Activated CD4-positive, alpha-beta memory T cell treated with anti-CD3 and anti-CD28 coated beads for 36 hours (primary cell): ENCODE measurements around the gene HOXB1. TPM values are rescaled to one million over a fixed set of nuclear protein-coding genes. Genes with fewer than 3 reads are reported as not detected.
"Not testable (repeated sequence)": the region's sequence is repeated elsewhere in the genome, so short reads cannot be mapped to it uniquely, and the experiment has no call there.

ENCODE experiments used
- CTCF ChIA-PET: fragments of 350-600 bp; sonication (Branson Sonifier 250); formaldehyde crosslinking; loops from one replicate; lab custom pipeline; 2021; ENCODE audit warnings: antibody characterized with exemption, inconsistent platforms; lab: Charles Lee
- POLR2A ChIA-PET: fragments of 350-600 bp; sonication (Branson Sonifier 250); formaldehyde crosslinking; loops from one replicate; lab custom pipeline; 2021; ENCODE audit warnings: antibody characterized with exemption; lab: Charles Lee
- DNase-seq: peaks from one replicate; pipeline ENCODE4 v3.0.0-alpha.2; 2020
- H3K27ac Mint-ChIP-seq: one replicate; pipeline ENCODE4 v1.8.0; 2021; ENCODE audit warnings: mixed read lengths
- H3K27me3 Mint-ChIP-seq: one replicate; pipeline ENCODE4 v1.8.0; 2021; ENCODE audit warnings: mixed read lengths
- H3K36me3 Mint-ChIP-seq: one replicate; pipeline ENCODE4 v1.8.0; 2021; ENCODE audit warnings: mixed read lengths
- H3K4me1 Mint-ChIP-seq: one replicate; pipeline ENCODE4 v1.8.0; 2021; ENCODE audit warnings: low read depth, mixed read lengths
- H3K4me3 Mint-ChIP-seq: one replicate; pipeline ENCODE4 v1.8.0; 2021; ENCODE audit warnings: mild to moderate bottlenecking, mixed read lengths
- H3K9me3 Mint-ChIP-seq: one replicate; pipeline ENCODE4 v1.8.0; 2021; ENCODE audit warnings: mixed read lengths
- intact Hi-C: fragments of 100-400 bp; cut with micrococcal nuclease; formaldehyde crosslinking; loops from one replicate; pipeline ENCODE4 v1.15.1; 2023
- total RNA-seq, 2 experiments: library from RNA; stranded (reverse); gene quantifications; one replicate each; pipeline ENCODE4 v1.2.3, GENCODE V29; 2021

HOXB1 gene
- total RNA-seq, 2 experiments from 2014 or later, result not detected

DNA sequence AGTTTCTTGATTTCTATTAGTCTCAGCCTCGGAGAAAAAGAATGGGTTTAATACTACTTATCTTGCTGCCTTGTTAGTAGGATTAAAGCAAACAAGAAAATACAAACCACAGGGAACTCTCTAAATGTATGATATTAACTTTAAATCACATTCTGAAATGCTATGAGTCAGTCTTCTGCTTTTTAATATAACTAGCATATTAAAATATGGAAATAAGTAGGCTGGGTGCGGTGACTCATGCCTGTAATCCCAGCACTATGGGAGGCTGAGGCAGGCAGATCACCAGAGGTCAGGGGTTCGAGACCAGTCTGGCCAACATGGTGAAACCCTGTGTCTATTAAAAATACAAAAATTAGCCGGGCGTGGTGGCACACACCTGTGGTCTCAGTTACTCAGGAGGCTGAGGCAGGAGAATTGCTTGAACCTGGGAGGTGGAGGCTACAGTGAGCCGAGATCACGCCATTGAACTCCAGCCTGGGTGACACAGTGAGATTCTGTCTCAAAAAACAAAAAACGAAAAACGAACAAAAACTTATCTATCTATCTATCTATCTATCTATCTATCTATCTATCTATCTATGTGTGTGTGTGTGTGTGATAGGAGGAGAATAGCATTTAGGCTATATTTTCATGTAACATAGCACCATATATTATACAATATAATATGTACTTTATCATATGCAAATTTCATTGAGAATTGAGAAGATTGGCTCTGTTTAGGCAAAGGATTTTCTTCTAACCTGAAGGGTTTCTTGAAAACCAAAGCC is 5.2 kb upstream of the HOXB1 start:
- H3K4me1 Mint-ChIP-seq, H3K9me3 Mint-ChIP-seq, H3K4me3 Mint-ChIP-seq, H3K27me3 Mint-ChIP-seq, H3K36me3 Mint-ChIP-seq, H3K27ac Mint-ChIP-seq, intact Hi-C loops: not testable (repeated sequence)
- DNase-seq, result peak; percentile 36
- CTCF ChIA-PET, result interaction anchor here (0.7 kb wide), 1 partner anchor 178 kb away, joined by 4 read pairs; no protein-coding TSS in a partner anchor
- POLR2A ChIA-PET, result interaction anchor here (0.6 kb wide), 1 partner anchor 23 kb away, joined by 4 read pairs; no protein-coding TSS in a partner anchor

DNA sequence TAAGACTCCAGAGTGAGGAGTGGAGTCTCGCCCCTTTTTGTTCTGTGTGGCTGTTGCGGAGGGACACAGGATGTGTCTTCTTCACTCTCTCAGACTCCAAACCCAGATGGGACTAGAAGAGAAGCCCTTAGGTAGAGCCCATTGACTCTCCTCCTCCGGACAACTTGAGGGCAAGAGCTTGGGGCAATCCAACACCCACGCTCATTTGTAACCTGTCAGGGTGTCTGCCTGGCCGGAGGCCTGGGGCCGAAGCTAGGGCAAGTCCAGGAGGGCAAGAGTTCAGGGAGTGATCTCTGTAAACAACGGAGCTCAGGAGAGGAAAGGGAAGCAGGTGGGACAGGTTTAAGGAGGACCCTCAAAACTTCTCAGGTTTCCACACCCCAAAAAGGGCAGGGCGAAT is 1.4 kb upstream of the HOXB1 start:
- no peak for DNase-seq
- Mint-ChIP-seq H3K27me3 (peaks cover 2% of the 10 kb centered on the region), H3K27ac (no peak overlapping the region), H3K9me3 (no peaks in the 10 kb centered on the region), H3K36me3 (no peaks in the 10 kb centered on the region), H3K4me3 (no peak overlapping the region), H3K4me1 (no peaks in the 10 kb centered on the region)
- intact Hi-C loops, result no loop called here
- CTCF ChIA-PET, result interaction anchor here (0.7 to 0.8 kb wide), 2 partner anchors 12 to 26 kb away, joined by 4 read pairs; no protein-coding TSS in a partner anchor
- POLR2A ChIA-PET, result interaction anchor here (0.9 kb wide), 1 partner anchor 12 kb away, joined by 3 read pairs; no protein-coding TSS in a partner anchor

DNA sequence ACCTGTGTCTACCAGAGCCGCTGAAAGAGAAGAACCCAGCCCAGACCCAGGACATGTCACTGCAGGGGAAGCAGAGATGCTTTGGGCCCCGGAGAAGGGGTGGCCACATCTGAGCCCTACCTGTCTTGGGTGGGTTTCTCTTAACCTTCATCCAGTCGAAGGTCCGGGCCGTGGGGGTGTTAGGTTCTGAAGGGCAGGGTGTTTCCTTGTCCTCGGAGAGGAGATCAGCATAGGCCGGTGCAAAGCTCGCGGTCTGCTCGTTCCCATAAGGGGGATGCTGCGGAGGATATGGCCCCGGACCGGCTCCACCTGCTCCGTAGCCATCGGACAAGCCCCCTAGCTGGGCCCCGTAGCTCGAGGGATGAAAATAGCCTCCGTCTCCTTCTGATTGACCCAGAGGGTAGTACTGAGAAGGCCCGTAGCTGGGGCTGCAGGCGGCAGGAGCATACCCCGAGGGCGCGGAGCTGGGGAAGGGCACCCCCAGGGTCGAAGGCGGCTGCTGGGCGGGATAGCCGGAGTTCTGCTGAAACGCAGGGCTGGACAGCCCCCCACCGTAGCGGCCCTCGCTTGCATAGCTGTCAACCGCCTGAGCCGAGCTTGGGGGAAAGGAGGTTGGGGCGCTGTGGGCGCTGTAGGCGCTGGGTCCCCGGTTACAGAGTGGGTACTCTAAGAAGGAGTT is 464 bp downstream of the HOXB1 start:
- intact Hi-C loops, result no loop called here
- Mint-ChIP-seq H3K27me3 (peaks cover 16% of the 10 kb centered on the region), H3K27ac (no peak overlapping the region), H3K36me3 (no peaks in the 10 kb centered on the region), H3K9me3 (no peaks in the 10 kb centered on the region), H3K4me3 (no peak overlapping the region), H3K4me1 (no peaks in the 10 kb centered on the region)
- DNase-seq, result no peak
- ChIA-PET POLR2A (interaction anchor here (0.6 kb wide), 1 partner anchor 165 kb away, joined by 4 read pairs; no protein-coding TSS in a partner anchor), CTCF (interaction anchor here (1.2 kb wide), 1 partner anchor 63 kb away, joined by 3 read pairs; the partner anchor contains the start of gene HOXB5)

DNA sequence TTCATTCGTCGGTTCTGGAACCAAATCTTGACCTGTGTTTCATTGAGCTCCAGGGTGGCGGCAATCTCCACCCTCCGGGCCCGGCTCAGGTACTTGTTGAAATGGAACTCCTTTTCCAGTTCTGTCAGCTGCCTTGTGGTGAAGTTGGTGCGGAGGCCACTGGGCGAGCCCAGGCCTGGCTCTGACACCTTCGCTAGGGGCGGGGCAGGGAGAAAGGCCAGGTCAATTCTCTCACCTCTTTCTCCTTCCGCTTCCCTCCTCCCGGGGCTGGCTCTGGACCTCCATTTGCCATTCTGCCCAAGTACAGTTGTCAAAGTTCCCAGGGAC is 1.2 kb downstream of the HOXB1 start:
- no peak overlapping the region for H3K4me3 Mint-ChIP-seq
- H3K27ac Mint-ChIP-seq, result no peak overlapping the region
- intact Hi-C loops, result no loop called here
- H3K36me3 Mint-ChIP-seq, result no peaks in the 10 kb centered on the region
- no peaks in the 10 kb centered on the region for H3K9me3 Mint-ChIP-seq
- no peak for DNase-seq
- no peaks in the 10 kb centered on the region for H3K4me1 Mint-ChIP-seq
- ChIA-PET CTCF (interaction anchor here (1.2 kb wide), 1 partner anchor 64 kb away, joined by 3 read pairs; the partner anchor contains the start of gene HOXB5), POLR2A (no interaction called here)
- H3K27me3 Mint-ChIP-seq, result peaks cover 19% of the 10 kb centered on the region

DNA sequence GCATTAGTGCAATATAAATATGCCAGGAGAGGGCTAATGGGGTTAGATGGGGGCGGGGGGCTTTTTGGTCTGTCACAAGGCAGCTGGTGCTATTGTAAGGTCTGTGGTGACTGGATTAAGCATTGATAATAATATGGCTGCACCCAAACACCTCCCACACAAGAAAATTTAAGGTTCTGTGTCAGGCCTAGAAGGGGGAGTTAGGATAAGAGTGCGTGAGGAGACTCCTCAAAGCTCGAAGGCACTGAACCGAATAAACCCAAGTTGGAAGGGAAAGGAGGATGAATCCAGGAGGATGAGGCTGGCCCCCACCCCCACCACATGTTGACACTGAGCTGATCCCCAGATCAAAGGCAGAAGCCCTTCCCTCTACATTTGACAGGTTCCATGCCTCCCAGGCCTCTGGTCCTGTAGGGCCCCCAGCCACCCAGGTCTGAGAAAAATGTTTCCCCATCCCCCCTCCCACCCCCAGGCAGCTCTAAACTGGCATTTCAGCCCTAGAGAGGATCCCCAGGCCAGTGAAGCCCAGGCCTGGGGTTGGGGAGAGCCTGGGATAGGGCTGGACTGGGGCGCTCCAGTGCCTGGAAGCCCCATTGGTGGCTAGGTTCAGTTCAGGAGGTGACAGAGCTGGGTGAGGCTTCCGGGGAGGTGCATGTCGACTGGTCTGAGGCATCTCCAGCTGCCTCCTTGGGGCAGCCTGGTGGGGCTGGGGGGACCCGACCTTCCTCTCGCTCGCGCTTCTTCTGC is 1.7 kb downstream of the HOXB1 start:
- peaks cover 21% of the 10 kb centered on the region for H3K27me3 Mint-ChIP-seq
- ChIA-PET CTCF (interaction anchor here (1.0 to 1.2 kb wide), 2 partner anchors 37 to 64 kb away, joined by 3 read pairs; partner anchors contain the start of gene HOXB5), POLR2A (no interaction called here)
- intact Hi-C loops, result no loop called here
- no peaks in the 10 kb centered on the region for H3K4me1 Mint-ChIP-seq
- DNase-seq, result no peak
- no peaks in the 10 kb centered on the region for H3K36me3 Mint-ChIP-seq
- no peak overlapping the region for H3K4me3 Mint-ChIP-seq
- H3K27ac Mint-ChIP-seq, result no peak overlapping the region
- H3K9me3 Mint-ChIP-seq, result no peaks in the 10 kb centered on the region

DNA sequence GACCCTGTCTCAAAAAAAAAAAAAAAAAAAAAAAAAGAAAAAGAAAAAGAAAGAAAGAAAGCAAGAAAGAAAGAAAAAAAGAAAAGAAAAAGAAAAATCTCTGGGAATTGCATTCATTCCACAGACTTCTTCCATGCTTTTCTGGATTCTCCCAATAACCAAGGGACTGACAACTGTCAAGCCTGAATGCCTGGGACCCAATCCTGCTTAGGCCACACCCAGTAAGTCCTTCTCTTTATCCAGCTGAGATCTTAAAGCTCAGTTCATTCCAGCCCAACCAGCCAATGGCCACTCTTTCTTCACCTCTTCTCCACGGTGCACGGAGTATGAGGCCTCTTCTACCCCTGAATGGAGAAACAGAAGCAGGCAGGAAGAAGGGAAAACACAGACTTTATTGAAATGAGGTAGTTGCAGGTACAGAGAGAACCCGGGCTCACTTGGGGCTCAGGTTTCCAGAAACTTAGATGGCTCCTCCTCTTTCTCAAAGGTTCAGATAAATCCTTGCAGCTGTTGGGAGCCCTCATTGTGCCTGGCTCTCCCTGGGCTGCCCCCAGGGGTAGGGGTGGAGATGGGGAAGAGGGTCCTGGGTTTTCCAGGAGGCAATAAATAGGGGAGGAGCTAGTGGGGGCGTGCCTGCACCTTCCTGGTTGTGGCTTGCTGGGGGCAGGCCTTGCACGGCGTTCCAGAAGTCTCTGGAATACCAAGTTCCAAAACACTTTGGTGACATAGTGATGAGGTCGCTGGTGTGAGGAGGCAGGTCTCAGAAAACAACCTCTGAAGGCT is 2.5 kb downstream of the HOXB1 start:
- POLR2A ChIA-PET, result no interaction called here
- H3K9me3 Mint-ChIP-seq, result no peaks in the 10 kb centered on the region
- no peak overlapping the region for H3K27ac Mint-ChIP-seq
- no peak overlapping the region for H3K4me3 Mint-ChIP-seq
- H3K36me3 Mint-ChIP-seq, result no peaks in the 10 kb centered on the region
- H3K27me3 Mint-ChIP-seq, result peaks cover 25% of the 10 kb centered on the region
- no peak for DNase-seq
- intact Hi-C loops, result no loop called here
- CTCF ChIA-PET, result interaction anchor here (1.0 kb wide), 1 partner anchor 36 kb away, joined by 3 read pairs; no protein-coding TSS in a partner anchor
- no peaks in the 10 kb centered on the region for H3K4me1 Mint-ChIP-seq

DNA sequence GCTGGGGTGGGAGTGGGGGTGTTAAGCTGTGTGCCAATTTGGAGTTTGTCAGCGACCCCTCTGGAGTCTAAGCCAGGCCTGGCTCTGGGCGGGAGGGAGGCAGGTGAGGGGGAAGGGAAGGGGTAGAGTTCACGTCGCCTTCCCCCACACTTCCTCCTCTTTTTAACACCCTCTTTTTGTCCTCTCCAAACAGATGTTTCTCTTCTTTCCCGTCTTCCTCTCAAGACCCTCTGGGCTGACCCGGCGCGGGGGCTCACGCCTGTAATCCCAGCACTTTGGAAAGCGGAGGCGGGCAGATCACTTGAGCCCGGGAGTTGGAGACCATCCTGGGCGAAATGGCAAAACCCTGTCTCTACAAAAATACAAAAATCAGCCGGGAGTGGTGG is 3.3 kb downstream of the HOXB1 start:
- H3K9me3 Mint-ChIP-seq, result no peaks in the 10 kb centered on the region
- ChIA-PET POLR2A (no interaction called here), CTCF (interaction anchor here (1.0 kb wide), 1 partner anchor 176 kb away, joined by 3 read pairs; no protein-coding TSS in a partner anchor)
- H3K27ac Mint-ChIP-seq, result no peak overlapping the region
- H3K4me3 Mint-ChIP-seq, result no peak overlapping the region
- intact Hi-C loops, result no loop called here
- DNase-seq, result no peak
- no peaks in the 10 kb centered on the region for H3K4me1 Mint-ChIP-seq
- H3K27me3 Mint-ChIP-seq, result peaks cover 25% of the 10 kb centered on the region
- no peaks in the 10 kb centered on the region for H3K36me3 Mint-ChIP-seq

DNA sequence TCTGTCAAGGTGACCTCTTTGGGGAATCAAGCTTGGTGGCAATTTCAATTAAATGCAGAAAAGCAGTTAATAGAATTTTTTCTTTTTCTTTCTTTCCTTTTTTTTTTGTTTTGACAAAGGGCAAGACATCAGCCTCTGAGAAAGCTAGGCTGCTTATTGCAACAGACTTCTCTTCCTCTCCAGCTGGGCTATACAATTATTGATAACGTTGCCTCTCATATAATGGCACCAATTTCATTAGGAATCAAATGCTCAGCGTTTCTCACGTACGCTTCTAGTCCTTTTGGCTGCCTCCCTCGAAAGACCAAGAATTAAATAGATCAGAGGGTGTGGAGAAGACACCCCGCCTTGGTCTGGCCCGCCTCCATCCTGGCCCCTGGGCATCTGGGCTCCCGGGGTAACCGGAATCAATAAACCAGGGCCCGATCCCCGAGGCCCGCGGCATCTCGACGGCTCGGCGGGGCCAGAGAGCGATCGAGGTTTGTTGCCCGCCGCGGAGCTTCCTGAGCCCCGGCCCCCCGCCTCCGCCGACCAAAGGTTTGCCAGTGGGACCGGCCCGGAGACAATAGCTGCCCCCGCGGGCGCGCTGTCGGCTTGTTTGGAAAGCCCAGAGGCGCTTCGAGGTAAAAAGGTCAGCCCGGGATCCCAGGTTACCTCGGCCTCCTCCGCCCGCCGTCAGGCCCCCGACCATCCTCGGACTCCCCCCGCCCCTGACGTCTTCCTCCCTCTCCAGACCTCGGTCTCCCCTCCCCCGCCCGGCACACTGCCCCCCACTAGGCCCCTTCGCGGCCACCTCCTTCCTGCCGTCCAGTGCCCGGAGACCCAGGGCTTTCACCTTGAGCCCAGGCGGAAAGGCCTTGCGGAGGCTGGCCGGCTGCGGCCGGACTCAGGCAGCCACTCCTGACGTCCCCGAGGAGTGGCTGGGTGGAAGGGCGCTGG is 3.9 kb downstream of the HOXB1 start:
- DNase-seq, result no peak
- no peaks in the 10 kb centered on the region for H3K9me3 Mint-ChIP-seq
- H3K27me3 Mint-ChIP-seq, result peaks cover 28% of the 10 kb centered on the region
- no peak overlapping the region for H3K4me3 Mint-ChIP-seq
- no peak overlapping the region for H3K27ac Mint-ChIP-seq
- CTCF ChIA-PET, result interaction anchor here (1.0 kb wide), 1 partner anchor 175 kb away, joined by 3 read pairs; no protein-coding TSS in a partner anchor
- POLR2A ChIA-PET, result no interaction called here
- no peaks in the 10 kb centered on the region for H3K36me3 Mint-ChIP-seq
- intact Hi-C loops, result no loop called here
- H3K4me1 Mint-ChIP-seq, result no peaks in the 10 kb centered on the region

DNA sequence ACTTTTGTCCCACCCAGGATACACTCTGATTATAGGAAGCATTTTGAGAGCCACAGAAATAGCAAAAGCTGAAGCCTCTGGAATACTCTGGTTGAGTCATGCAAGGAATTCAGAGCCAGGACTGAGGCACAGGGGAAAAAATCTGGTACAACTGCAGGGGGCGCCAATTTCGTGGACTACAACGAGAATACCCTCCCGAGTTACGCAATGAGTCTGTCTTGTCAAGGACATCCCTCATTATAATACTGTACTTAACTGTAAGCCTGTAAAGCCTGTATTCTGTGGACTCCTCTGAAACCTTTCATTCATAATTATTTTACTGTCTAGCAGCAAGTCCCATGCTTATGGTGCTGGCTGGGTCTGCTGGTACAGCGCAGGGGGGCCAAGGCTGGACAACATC is 7.8 kb downstream of the HOXB1 start:
- no peak for DNase-seq
- Mint-ChIP-seq H3K4me1 (no peaks in the 10 kb centered on the region), H3K36me3 (no peaks in the 10 kb centered on the region), H3K27me3 (peaks cover 39% of the 10 kb centered on the region), H3K9me3 (no peaks in the 10 kb centered on the region), H3K27ac (no peak overlapping the region), H3K4me3 (no peak overlapping the region)
- ChIA-PET CTCF (interaction anchor here (1.8 kb wide), 1 partner anchor 30 kb away, joined by 5 read pairs; no protein-coding TSS in a partner anchor), POLR2A (no interaction called here)
- intact Hi-C loops, result no loop called here

DNA sequence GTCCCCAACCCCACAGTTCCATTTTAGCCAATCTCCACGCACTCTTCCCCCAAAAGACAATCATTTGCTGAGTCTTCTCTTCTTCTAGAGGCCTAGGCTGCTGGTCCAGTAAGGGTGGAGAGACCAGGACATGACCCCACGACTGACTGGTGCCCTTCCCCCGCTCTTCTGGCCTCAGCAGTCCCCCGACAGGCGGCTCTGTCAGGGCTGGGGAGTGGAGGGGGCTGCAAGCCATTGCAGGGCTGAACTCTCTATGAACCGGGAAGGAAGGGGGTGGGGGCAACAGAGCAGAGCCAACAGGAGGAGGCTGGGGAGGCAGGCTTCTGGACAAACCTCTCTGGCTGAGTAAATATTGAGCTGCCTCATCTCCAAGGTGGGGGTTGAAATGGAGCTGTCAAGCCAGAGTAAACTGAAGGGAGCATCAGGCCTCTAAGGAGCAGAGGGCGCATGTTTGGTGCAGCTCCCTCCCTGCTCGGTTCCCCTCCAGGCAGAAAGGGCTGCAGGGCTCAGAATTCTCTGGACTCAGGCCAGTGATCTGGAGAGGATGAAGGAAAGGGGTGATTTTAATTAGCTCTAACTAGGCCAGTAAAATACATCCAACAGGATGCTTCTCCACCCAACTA is 8.7 kb downstream of the HOXB1 start:
- no peaks in the 10 kb centered on the region for H3K4me1 Mint-ChIP-seq
- ChIA-PET POLR2A (no interaction called here), CTCF (interaction anchor here (0.7 to 1.9 kb wide), 2 partner anchors 29 to 69 kb away, joined by 5 read pairs; no protein-coding TSS in a partner anchor)
- DNase-seq, result no peak
- H3K27ac Mint-ChIP-seq, result no peak overlapping the region
- intact Hi-C loops, result no loop called here
- H3K4me3 Mint-ChIP-seq, result no peak overlapping the region
- H3K36me3 Mint-ChIP-seq, result no peaks in the 10 kb centered on the region
- H3K9me3 Mint-ChIP-seq, result no peaks in the 10 kb centered on the region
- H3K27me3 Mint-ChIP-seq, result peaks cover 37% of the 10 kb centered on the region
